ENCODE measurements around the gene BACH2. TPM values are rescaled to one million over a fixed set of nuclear protein-coding genes. Genes with fewer than 3 reads are reported as not detected.

Gene BACH2
- total and polyA plus RNA-seq, 9 of the 15 experiments (the other 6 are each of a cell fraction or from before 2014, with no cell fraction given) = 0.06 to 3.1 (median 0.59) TPM

GRCh38 chr6:90065173-90065572, 231.5 kb downstream of the BACH2 start:
- intact Hi-C loops (cut with micrococcal nuclease) = no loop called here
- Histone ChIP-seq H2AFZ (ENCODE audit: low read depth, low read length) (no peak overlapping the region), H3K36me3 (ENCODE audit: control insufficient read depth, insufficient read depth, low read length) (no peaks in the 10 kb centered on the region), H3K27me3 (ENCODE audit: control insufficient read depth in 2 of 2, insufficient read depth in 2 of 2, low read length in 2 of 2) (no peaks in the 10 kb centered on the region), H3K9me1 (ENCODE audit: control insufficient read depth, insufficient read depth, low read length) (no peaks in the 10 kb centered on the region), H3K4me3 (no peak overlapping the region), H3K27ac (ENCODE audit: extremely low read depth, low read depth, low read length) (no peak overlapping the region), H4K20me1 (replicated peaks; ENCODE audit: control insufficient read depth, insufficient read depth, low read length) (no peaks in the 10 kb centered on the region), H3K4me2 (ENCODE audit: insufficient read depth, low read length) (no peak overlapping the region), H3K9ac (ENCODE audit: insufficient read depth in 1 of 2, low read depth in 2 of 2, low read length in 2 of 2) (no peak overlapping the region), H3K79me2 (ENCODE audit: control insufficient read depth, insufficient read depth, low read length) (no peaks in the 10 kb centered on the region), H3K4me1 (replicated peaks in 1 of 2; ENCODE audit: control insufficient read depth in 2 of 2, insufficient read depth in 2 of 2, low read length in 2 of 2) (peaks cover 0 to 15% of the 10 kb centered on the region in 2 experiments; a peak in 3 of 5 replicates), H3K9me3 (replicated peaks; ENCODE audit: control insufficient read depth, insufficient read depth, low read depth, low read length) (no peaks in the 10 kb centered on the region)
- FAIRE-seq (no peak), ATAC-seq (no peak), DNase-seq (ENCODE audit: extremely low read depth in 1 of 4, low spot score in 3 of 4) (no peak)
- 21% methylated on average over 1 of the region's 2 CpGs for WGBS (ENCODE audit: insufficient coverage, low coverage, missing lambda C conversion rate)
- ChIA-PET CTCF (ENCODE audit: low intra/inter-chr PET ratio) (no interaction called here), POLR2A (no interaction called here)
- BruUV-seq (replicated peaks) = no TSS peak
- in situ Hi-C loops (cut with MboI) = no loop called here
- TF ChIP-seq NR2C2 (CRISPR knock-in tag; IDR thresholded peaks at IDR 0.05) = no peak
- no peak for TF ChIP-seq NR2C2 (tag; IDR thresholded peaks at IDR 0.05)
- peak; percentile 40; the same call in 1 of the 2 replicates for TF ChIP-seq ZNF384 (IDR thresholded peaks at IDR 0.05; ENCODE audit: low read depth, low read length)

GRCh38 chr6:90062667-90063066, 234.0 kb downstream of the BACH2 start:
- DNase-seq (ENCODE audit: extremely low read depth in 1 of 4, low spot score in 3 of 4) (no peak), ATAC-seq (no peak), FAIRE-seq (no peak)
- no peaks in the 10 kb centered on the region for H3K9me3 ChIP-seq (replicated peaks; ENCODE audit: control insufficient read depth, insufficient read depth, low read depth, low read length)
- no peak overlapping the region for H3K9ac ChIP-seq (ENCODE audit: insufficient read depth in 1 of 2, low read depth in 2 of 2, low read length in 2 of 2)
- POLR2A ChIA-PET = no interaction called here
- 12% methylated on average over 2 of the region's 2 CpGs for WGBS (ENCODE audit: insufficient coverage, low coverage, missing lambda C conversion rate)
- in situ Hi-C loops (cut with MboI) (no loop called here), intact Hi-C loops (cut with micrococcal nuclease) (no loop called here)
- no peaks in the 10 kb centered on the region for H3K9me1 ChIP-seq (ENCODE audit: control insufficient read depth, insufficient read depth, low read length)
- H3K4me1 ChIP-seq (replicated peaks in 1 of 2; ENCODE audit: control insufficient read depth in 2 of 2, insufficient read depth in 2 of 2, low read length in 2 of 2) = peaks cover 0 to 8% of the 10 kb centered on the region in 2 experiments; a peak in 2 of 5 replicates
- H2AFZ ChIP-seq (ENCODE audit: low read depth, low read length) = no peak overlapping the region
- no peaks in the 10 kb centered on the region for H4K20me1 ChIP-seq (replicated peaks; ENCODE audit: control insufficient read depth, insufficient read depth, low read length)
- H3K79me2 ChIP-seq (ENCODE audit: control insufficient read depth, insufficient read depth, low read length) = no peaks in the 10 kb centered on the region
- no peaks in the 10 kb centered on the region for H3K36me3 ChIP-seq (ENCODE audit: control insufficient read depth, insufficient read depth, low read length)
- H3K4me3 ChIP-seq = no peak overlapping the region
- no peak overlapping the region for H3K27ac ChIP-seq (ENCODE audit: extremely low read depth, low read depth, low read length)
- BruUV-seq (replicated peaks) = no TSS peak
- no peaks in the 10 kb centered on the region for H3K27me3 ChIP-seq (ENCODE audit: control insufficient read depth in 2 of 2, insufficient read depth in 2 of 2, low read length in 2 of 2)
- no peak overlapping the region for H3K4me2 ChIP-seq (ENCODE audit: insufficient read depth, low read length)
- CTCF ChIA-PET (ENCODE audit: low intra/inter-chr PET ratio) = no interaction called here
- TF ChIP-seq HES1 (IDR thresholded peaks at IDR 0.05; ENCODE audit: low read depth) (no peak), TAL1 (IDR thresholded peaks at IDR 0.05) (no peak), PHF20 (IDR thresholded peaks at IDR 0.05; ENCODE audit: partially characterized antibody) (no peak), SMARCA4 (IDR thresholded peaks at IDR 0.05) (no peak), SRSF3 (IDR thresholded peaks at IDR 0.05; ENCODE audit: insufficient read depth, low read length) (no peak), ZBTB26 (CRISPR knock-in tag; IDR thresholded peaks at IDR 0.05) (no peak), MECOM (CRISPR knock-in tag; IDR thresholded peaks at IDR 0.05) (no peak), RFX1 (IDR thresholded peaks at IDR 0.05) (no peak), ZBTB7A (IDR thresholded peaks at IDR 0.05; ENCODE audit: borderline replicate concordance, control insufficient read depth, low read depth, low read length) (no peak), HSF4 (CRISPR knock-in tag; IDR thresholded peaks at IDR 0.05; ENCODE audit: borderline replicate concordance) (no peak), SMARCB1 (IDR thresholded peaks at IDR 0.05; ENCODE audit: insufficient read length, low read depth) (no peak), MNT (conservative IDR thresholded peaks at IDR 0.05) (no peak)

Measured in K562 (cell line).